ENCODE data around the gene PRR12. TPM values are rescaled to one million over a fixed set of nuclear protein-coding genes. Genes with fewer than 3 reads are reported as not detected.

The PRR12 gene
- polyA plus RNA-seq, 1 donor (not counting 4 experiments of a cell fraction or from before 2014, with no cell fraction given) = 0.35 TPM

DNA sequence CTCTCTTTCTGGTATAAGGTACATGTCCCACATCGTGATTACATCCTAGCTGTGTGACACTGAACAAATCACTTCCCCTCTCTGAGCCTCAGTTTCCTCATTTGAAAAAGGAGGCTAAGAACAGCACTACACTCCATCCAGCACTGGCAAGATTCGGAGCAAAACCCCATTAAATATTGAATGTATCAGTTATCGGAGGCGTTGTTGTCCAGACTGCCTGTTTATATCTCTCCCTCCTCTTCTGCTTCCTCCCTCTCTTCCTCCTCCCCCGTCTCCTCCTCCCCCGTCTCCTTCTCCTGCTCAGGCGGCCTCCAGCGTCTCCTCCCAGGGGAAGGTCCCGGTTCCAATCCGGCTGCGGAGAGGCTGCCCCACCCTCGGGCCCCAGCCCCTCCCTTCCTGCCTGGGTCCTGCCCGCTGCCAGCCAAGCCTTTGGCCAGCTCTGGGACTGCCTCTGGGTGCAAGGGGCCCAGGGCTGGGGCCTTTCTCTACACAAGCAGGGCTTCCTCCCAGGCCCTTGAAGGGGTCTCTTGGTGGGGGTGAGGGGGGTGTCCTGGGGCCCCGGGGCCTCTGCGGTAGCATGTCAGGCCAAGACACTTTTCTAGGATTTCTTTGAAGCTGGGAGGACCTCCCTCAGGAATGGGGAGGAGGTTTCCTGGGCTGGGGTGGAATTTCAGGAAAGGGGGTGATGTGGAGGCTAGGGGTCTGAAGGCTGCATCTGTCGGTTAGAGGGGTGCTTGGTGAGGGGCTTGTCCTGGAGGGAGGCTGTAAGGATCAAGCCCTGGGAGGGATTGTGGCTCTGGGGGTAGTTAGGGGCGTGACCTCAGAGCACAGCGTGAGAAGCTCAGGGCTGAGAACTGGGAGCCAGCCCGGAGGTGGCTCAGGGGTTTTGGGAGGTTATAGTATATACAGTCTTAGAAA lies 47.1 kb downstream of the PRR12 start:
- Histone ChIP-seq H3K4me2 (ENCODE audit: control insufficient read depth, extremely low read depth, insufficient read depth, low read depth, low read length) (peak overlapping the region; percentile 81), H3K4me3 (ENCODE audit: control insufficient read depth in 2 of 3, extremely low read depth in 1 of 3, insufficient read depth in 2 of 3, low read depth in 1 of 3, low read length in 3 of 3) (peak overlapping the region; percentile 65 to 93 (median 71)), H3K27ac (ENCODE audit: control insufficient read depth, insufficient read depth, low read length) (peak overlapping the region; percentile 78), H3K27me3 (ENCODE audit: control insufficient read depth, extremely low read depth, insufficient read depth, low read length) (no peaks in the 10 kb centered on the region), H3K79me2 (ENCODE audit: control insufficient read depth, insufficient read depth, low read length) (peaks cover 31% of the 10 kb centered on the region), H3K36me3 (ENCODE audit: control insufficient read depth in 2 of 2, extremely low read depth in 1 of 2, insufficient read depth in 2 of 2, low read length in 2 of 2) (peaks cover 14% of the 10 kb centered on the region in 2 experiments), H3K9me3 (ENCODE audit: control insufficient read depth, low read depth, low read length) (no peaks in the 10 kb centered on the region), H2AFZ (ENCODE audit: control insufficient read depth, low read length) (no peak overlapping the region), H3K9ac (ENCODE audit: control insufficient read depth, extremely low read depth, insufficient read depth, low read length) (peak overlapping the region; percentile 89), H4K20me1 (ENCODE audit: control insufficient read depth, extremely low read depth, insufficient read depth, low read length) (no peaks in the 10 kb centered on the region), H3K4me1 (ENCODE audit: control insufficient read depth, extremely low read depth, insufficient read depth, low read length) (peaks cover 15% of the 10 kb centered on the region), H3K9me1 (ENCODE audit: control insufficient read depth, extremely low read depth, insufficient read depth, low read length) (no peaks in the 10 kb centered on the region)
- TF ChIP-seq, protein P1, sequence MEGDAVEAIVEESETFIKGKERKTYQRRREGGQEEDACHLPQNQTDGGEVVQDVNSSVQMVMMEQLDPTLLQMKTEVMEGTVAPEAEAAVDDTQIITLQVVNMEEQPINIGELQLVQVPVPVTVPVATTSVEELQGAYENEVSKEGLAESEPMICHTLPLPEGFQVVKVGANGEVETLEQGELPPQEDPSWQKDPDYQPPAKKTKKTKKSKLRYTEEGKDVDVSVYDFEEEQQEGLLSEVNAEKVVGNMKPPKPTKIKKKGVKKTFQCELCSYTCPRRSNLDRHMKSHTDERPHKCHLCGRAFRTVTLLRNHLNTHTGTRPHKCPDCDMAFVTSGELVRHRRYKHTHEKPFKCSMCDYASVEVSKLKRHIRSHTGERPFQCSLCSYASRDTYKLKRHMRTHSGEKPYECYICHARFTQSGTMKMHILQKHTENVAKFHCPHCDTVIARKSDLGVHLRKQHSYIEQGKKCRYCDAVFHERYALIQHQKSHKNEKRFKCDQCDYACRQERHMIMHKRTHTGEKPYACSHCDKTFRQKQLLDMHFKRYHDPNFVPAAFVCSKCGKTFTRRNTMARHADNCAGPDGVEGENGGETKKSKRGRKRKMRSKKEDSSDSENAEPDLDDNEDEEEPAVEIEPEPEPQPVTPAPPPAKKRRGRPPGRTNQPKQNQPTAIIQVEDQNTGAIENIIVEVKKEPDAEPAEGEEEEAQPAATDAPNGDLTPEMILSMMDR (optimal IDR thresholded peaks at IDR 0.05 in 1 of 3, IDR thresholded peaks at IDR 0.05 in 1 of 3, conservative IDR thresholded peaks at IDR 0.05 in 1 of 3; ENCODE audit: extremely low read depth in 1 of 3, insufficient read depth in 2 of 3, low read length in 3 of 3) = no peak
- no peak for TF ChIP-seq EZH2 (IDR thresholded peaks at IDR 0.05; ENCODE audit: low read length)
- DNase-seq (ENCODE audit: low read depth, low spot score) (no peak), FAIRE-seq (no peak)
- dilution Hi-C loops (cut with MboI; ENCODE audit: extremely low pct_ligation_motif_present, low sequenced_read_pairs) = no loop called here

DNA sequence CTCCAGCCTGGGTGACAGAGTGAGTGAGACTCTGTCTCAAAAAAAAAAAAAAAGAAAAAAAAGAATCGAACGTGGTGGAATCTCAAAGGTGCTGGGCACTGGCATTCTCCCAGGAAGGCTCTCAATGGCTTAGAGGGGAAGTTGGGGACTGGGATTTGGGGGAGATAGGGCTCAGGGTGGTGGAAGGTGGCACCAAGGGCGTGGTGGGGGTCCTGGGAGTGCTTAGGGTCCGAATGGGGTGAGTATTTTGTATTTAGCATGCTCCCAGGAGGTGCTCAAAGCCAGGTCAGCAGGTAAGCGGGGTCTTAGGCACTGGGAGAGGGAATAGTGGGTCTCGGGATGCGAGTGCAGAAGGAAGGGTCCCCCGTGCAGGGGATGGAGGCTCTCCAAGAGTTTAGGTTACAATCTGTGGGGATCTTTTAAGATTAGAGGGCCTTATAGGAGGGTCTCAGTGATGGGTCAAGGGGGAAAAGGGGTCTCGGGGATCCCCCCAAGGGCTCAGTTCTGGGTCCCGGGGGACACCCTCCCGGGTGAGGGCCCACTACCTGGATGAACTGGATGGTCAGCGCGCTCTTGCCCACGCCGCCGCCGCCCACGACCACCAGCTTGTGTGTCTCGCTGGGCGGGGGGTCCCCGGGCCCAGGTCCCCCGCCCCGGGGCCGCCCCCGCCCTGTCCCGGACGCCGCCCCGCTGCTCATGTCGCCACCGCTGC lies 48.6 kb downstream of the PRR12 start:
- H4K20me1 ChIP-seq (ENCODE audit: control insufficient read depth, extremely low read depth, insufficient read depth, low read length) = no peaks in the 10 kb centered on the region
- no peak for DNase-seq (ENCODE audit: low read depth, low spot score)
- no peaks in the 10 kb centered on the region for H3K9me3 ChIP-seq (ENCODE audit: control insufficient read depth, low read depth, low read length)
- H3K4me1 ChIP-seq (ENCODE audit: control insufficient read depth, extremely low read depth, insufficient read depth, low read length) = peaks cover 24% of the 10 kb centered on the region
- peak overlapping the region; percentile 71 to 93 (median 90) for H3K4me3 ChIP-seq (ENCODE audit: control insufficient read depth in 2 of 3, extremely low read depth in 1 of 3, insufficient read depth in 2 of 3, low read depth in 1 of 3, low read length in 3 of 3)
- H3K4me2 ChIP-seq (ENCODE audit: control insufficient read depth, extremely low read depth, insufficient read depth, low read depth, low read length) = peak overlapping the region; percentile 81
- TF ChIP-seq EZH2 (IDR thresholded peaks at IDR 0.05; ENCODE audit: low read length) = no peak
- TF ChIP-seq, protein P1 (optimal IDR thresholded peaks at IDR 0.05 in 1 of 3, IDR thresholded peaks at IDR 0.05 in 1 of 3, conservative IDR thresholded peaks at IDR 0.05 in 1 of 3; ENCODE audit: extremely low read depth in 1 of 3, insufficient read depth in 2 of 3, low read length in 3 of 3) = no peak
- no peak overlapping the region for H2AFZ ChIP-seq (ENCODE audit: control insufficient read depth, low read length)
- H3K27me3 ChIP-seq (ENCODE audit: control insufficient read depth, extremely low read depth, insufficient read depth, low read length) = no peaks in the 10 kb centered on the region
- dilution Hi-C loops (cut with MboI; ENCODE audit: extremely low pct_ligation_motif_present, low sequenced_read_pairs) = no loop called here
- H3K79me2 ChIP-seq (ENCODE audit: control insufficient read depth, insufficient read depth, low read length) = peaks cover 46% of the 10 kb centered on the region
- no peak for FAIRE-seq
- peak overlapping the region; percentile 78 for H3K27ac ChIP-seq (ENCODE audit: control insufficient read depth, insufficient read depth, low read length)
- H3K36me3 ChIP-seq (ENCODE audit: control insufficient read depth in 2 of 2, extremely low read depth in 1 of 2, insufficient read depth in 2 of 2, low read length in 2 of 2) = peaks cover 14% of the 10 kb centered on the region in 2 experiments
- H3K9ac ChIP-seq (ENCODE audit: control insufficient read depth, extremely low read depth, insufficient read depth, low read length) = peak overlapping the region; percentile 89
- no peaks in the 10 kb centered on the region for H3K9me1 ChIP-seq (ENCODE audit: control insufficient read depth, extremely low read depth, insufficient read depth, low read length)

Measured in keratinocyte (primary cell).